Measurements from ENCODE around the gene TRUB2.

- TF ChIP-seq CTCF (IDR thresholded peaks at IDR 0.05; ENCODE audit: insufficient read depth, low read length, poor library complexity, severe bottlenecking) (no peak), EZH2phosphoT487 (conservative IDR thresholded peaks at IDR 0.05; ENCODE audit: low read length) (no peak)
Observed at GRCh38 chr9:128276008-128276573, 46.2 kb downstream of the TRUB2 start, which contains the start of gene SWI5.
